GM12891 (cell line): ENCODE data around the gene FMO4.

Experiments
- POLR2A ChIP-seq: IDR thresholded peaks from 2 replicates; pipeline ENCODE4 v1.6.1; 2011; ENCODE audit warnings: low read depth, low read length, control low read depth
- POLR2AphosphoS5 ChIP-seq: IDR thresholded peaks from 2 replicates; pipeline ENCODE4 v1.6.1; 2011; ENCODE audit warnings: low read depth, low read length, control low read depth
- SPI1 ChIP-seq: IDR thresholded peaks from 2 replicates; pipeline ENCODE4 v1.6.1; 2011; ENCODE audit warnings: low read depth, low read length, control low read depth
- TAF1 ChIP-seq: IDR thresholded peaks from 2 replicates; pipeline ENCODE4 v1.6.1; 2011; ENCODE audit warnings: low read depth, low read length, control low read depth

- no peak for TF ChIP-seq POLR2A
- no peak for TF ChIP-seq POLR2AphosphoS5
- TF ChIP-seq TAF1 = no peak
- no peak for TF ChIP-seq SPI1
These were observed 31.6 kb downstream of the FMO4 start for GRCh38 chr1:171345536-171345935.
